NCI-H2029 treated with DMSO at 0.1 percent for 48 hours (cell line): ENCODE results near the gene MINDY4.

Source experiments
- DNase-seq: peaks from one replicate; lab custom pipeline; 2025; lab: John Stamatoyannopoulos, UW

The MINDY4 gene

GRCh38 chr7:30930621-30931020 lies 159.4 kb downstream of the MINDY4 start:
- DNase-seq: no peak

DNA sequence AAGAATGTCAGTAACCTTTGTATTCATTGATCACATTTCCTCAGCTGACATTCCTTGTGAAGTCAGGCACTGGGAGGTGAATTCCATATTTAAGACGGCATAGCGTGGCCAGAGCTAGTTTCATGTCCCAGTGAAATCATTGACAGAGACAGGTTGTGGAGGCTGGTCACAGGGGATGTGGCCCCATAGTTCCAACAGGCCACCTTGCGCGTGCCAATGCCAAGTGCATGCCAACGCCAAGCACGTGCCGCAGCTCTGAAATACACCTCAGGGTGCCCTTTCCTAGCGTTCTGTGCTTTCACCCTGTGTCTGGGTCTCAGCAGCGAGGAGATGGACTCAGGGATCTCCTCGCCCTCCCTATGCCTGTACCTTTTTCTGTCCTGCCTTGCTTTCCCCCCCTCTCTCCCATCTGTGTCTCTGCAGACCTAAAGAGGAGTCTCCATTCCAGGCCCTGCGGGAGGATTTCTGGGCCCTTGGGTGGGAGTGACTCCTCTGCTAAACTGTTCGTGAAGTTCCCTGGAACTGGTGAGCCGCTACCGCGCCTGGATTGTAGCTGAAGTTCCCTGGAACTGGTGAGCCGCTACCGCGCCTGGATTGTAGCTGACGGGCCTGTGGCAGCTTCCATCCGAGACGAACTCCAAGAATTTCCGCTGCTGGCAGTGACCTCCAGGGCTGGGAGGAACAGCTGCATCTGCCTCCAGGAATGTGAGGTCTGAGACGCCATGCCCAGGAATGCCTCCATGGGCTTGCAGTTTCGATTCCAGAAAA lies 160.1 kb downstream of the MINDY4 start:
- DNase-seq: no peak

DNA sequence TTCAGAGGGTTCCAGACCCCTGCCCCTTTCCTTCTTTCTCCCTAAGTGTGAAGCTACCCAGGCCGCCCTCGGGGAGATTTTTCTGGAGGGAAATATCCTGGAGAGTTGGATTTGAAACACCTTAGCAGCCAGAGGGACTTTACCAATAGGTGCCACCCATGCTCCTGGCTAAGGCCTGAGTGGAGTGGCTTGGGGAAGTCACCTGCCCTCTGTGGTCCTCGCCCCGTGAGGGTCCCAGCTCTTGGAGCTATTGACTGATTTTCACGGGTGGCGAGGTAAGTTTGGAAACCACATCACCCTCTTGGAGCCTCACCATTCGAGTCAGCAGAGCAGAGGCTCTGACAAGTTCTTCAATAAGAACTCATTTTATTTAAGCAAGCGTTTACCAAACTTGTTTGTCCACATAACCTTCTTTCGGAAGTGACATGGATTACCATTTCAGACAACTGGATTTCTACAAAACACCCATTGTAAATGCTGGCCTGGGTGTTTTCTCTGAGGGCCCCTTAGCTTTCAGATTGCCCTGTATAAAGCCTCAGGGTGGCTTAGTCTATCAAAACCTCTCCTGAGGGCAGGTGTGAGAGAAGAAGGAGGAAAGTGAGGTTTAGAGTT lies 160.8 kb downstream of the MINDY4 start:
- DNase-seq: no peak

- DNase-seq: no peak
These were observed 161.3 kb downstream of the MINDY4 start for GRCh38 chr7:30932562-30932961.

DNA sequence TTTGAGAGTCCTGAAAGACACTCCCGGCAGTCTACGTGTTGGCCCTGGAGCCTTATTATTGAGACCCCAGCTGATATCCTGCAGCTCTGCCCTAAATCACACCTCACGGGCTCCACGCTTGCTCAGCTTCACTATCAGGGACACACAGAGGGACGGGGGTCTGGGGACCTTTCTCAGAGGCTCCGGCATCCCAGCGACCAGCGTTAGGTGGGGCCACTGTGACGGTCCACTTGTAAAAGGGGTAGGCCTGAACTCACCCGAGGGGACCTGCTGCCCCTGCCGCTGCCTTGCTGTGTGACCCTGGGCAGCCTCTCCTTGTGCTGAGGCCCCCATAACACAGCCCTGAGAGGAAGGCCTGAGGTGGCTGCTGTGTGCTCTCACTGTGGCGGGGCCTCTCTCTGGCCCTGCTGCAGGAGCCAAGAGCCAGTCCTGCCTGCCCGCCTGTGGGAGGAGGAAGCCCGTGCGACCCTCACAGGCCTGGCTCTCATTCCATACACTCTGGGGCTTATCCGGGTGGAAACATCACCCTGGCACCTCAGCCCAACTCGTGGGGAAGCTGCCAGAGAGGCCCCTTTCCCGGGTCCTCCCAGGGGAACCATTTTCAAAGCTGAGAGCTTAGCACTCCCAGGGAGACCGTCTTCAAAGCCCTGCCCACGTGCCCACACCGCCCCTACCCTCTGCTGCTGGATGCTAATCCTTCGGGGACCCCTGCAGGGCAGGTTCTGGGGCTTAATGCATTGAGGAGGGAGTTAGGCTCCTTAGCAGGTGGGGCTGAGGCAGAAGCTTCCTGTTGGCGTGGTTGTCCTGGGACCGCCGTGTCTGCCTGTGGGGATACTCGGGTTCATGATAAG lies 162.1 kb downstream of the MINDY4 start:
- DNase-seq: no peak

- DNase-seq: no peak
These were observed 163.0 kb downstream of the MINDY4 start for GRCh38 chr7:30934225-30934624.

DNA sequence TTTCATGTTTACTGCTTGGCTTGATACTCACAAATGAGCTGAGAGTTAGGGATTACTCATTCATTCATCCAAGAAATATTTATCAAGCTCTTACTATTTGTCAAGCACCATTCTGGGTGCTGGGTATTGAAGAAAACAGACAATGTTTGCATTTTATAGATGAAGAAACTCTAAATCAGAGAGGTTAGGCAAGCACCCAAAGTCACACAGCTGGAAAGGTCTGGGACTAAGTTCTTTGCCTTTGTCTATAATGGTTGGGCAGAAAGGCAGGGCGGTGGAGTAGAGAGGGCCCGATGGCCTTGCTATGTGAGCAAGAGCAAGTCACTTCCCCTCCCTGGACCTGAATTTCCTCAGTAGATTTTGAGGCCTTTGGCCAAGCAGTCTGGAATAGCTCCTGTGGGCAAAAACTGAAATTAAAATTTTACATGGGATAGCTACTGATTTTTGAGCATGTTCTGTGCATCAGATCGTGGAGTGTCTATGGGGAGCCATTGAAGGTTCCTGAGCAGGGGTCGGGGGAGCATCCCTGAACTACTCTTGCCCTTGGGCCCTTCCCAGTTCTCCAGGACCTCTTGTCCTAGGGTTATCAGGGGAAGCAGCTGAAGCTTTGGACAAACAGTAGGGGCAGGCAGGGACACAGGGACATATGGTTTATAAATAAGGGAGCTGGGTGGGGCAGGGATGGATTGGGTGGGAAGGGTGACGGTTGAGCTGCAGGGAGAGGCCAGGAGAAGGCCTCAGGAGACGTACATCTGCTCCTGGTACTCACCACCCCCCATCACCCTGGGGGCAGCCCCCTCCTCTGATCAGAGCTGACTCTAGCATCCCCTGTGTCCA lies 163.7 kb downstream of the MINDY4 start:
- DNase-seq: no peak

GRCh38 chr7:30935569-30935877 lies 164.3 kb downstream of the MINDY4 start:
- DNase-seq: no peak

DNA sequence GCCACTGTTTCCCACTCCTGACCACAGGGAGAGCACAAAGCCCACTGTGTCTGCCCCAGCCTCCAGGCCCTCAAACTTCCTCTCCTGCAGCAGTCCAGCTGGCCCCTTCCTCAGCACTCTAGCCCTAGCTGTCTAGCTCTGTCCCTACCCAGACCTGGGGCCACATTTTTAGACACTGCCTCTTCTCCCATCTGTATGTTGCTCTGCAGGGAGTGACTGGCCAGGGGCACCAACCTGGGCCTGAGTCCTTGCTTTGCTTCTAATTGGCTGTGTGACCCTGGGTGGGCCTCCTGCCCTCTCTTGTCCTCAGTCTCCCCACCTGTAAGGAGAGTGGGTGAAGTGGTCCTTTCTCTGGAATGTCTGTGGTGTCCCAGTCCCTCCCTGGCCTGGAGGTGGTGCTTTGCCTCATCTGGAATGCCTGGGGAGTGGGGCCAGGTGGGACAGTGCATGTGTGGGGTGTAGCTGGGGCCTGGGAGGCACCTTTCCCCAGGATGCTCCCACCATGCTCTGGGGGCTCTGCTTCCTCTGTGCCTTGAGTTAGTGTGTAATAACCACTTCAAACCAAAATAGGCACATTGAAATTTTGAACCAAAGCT lies 165.5 kb downstream of the MINDY4 start:
- DNase-seq: no peak

- DNase-seq: no peak
These were observed 166.2 kb downstream of the MINDY4 start for GRCh38 chr7:30937416-30937815.

GRCh38 chr7:30938435-30939316 lies 167.5 kb downstream of the MINDY4 start:
- peak; percentile 48 for DNase-seq

DNA sequence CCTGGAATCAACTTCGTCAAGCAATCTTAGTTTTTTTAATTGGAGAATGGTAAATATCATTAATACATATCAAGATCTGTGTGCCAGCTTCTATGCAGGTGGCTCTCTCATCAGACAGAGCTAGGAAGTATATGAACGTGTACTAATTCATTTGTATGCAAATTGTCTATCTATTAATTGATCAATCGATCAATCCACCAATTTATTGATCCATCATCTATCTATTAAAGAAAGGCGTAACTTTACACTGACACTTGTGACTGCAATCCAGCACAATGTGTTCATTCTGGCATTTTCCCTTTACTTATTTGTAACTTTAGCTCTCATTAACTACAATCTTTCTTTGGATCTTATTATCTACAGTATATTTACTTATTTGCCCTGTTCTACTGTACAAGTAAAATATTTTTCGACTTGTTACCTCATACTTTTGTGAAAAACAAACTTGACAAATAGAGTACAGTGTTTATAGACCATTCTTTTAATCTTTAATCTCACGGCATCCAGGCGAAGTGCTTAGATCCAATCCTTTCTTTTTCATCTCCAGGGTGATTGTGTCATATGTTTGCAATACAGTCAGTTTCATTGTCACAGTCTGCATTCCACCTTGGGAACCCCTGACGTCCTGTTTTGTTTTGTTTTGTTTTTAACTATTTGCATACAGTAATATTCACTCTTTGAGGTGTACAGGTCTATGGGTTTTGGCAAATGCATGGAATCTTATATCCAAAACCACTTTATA lies 170.5 kb downstream of the MINDY4 start:
- DNase-seq: no peak
